Spleen (tissue), 11 donors: ENCODE results near the gene TRIM54. TPM values are rescaled to one million over a fixed set of nuclear protein-coding genes. Genes with fewer than 3 reads are reported as not detected.

Source experiments
- DNase-seq: peaks from one replicate; pipeline ENCODE4 v3.0.0-alpha.2; 2020
- H3K27ac ChIP-seq, 8 donors: fragments of 200-600 bp; sonication (generic) in 7 of 8; 1 replicate in 4 of 8; 2 replicates in 4 of 8; pipeline versions ENCODE4 v1.5.0 to v1.8.0; 2016 to 2021; ENCODE audit warnings: inconsistent platforms in 4 of 8, mild to moderate bottlenecking in 4 of 8, moderate library complexity in 1 of 8
- H3K27me3 ChIP-seq, 7 donors: fragments of 200-600 bp; sonication (generic) in 6 of 7; replicated peaks in 1 of 7; 1 replicate in 4 of 7; 2 replicates in 3 of 7; pipeline versions ENCODE4 v1.5.0 to v1.8.0; 2016 to 2021; ENCODE audit warnings: inconsistent platforms in 3 of 7, mild to moderate bottlenecking in 1 of 7
- H3K36me3 ChIP-seq, 6 donors: fragments of 200-600 bp; sonication (generic) in 5 of 6; 1 replicate in 4 of 6; 2 replicates in 2 of 6; pipeline versions ENCODE4 v1.5.0 to v1.8.0; 2016 to 2021; ENCODE audit warnings: inconsistent platforms in 2 of 6
- H3K4me1 ChIP-seq, 6 donors: fragments of 200-600 bp; sonication (generic) in 5 of 6; 1 replicate in 3 of 6; 2 replicates in 3 of 6; pipeline versions ENCODE4 v1.5.0 to v1.8.0; 2016 to 2021; ENCODE audit warnings: inconsistent platforms in 3 of 6
- H3K4me3 ChIP-seq, 8 donors: fragments of 200-600 bp; sonication (generic) in 7 of 8; 1 replicate in 4 of 8; 2 replicates in 4 of 8; pipeline versions ENCODE4 v1.5.0 to v1.8.0; 2016 to 2021; ENCODE audit warnings: inconsistent platforms in 4 of 8, mild to moderate bottlenecking in 4 of 8, moderate library complexity in 2 of 8
- H3K9me3 ChIP-seq, 8 donors: fragments of 200-600 bp; sonication (generic) in 7 of 8; 1 replicate in 4 of 8; 2 replicates in 4 of 8; pipeline versions ENCODE4 v1.5.0 to v1.8.0; 2016 to 2021; ENCODE audit warnings: inconsistent platforms in 4 of 8
- POLR2A ChIP-seq, 3 donors: fragments of 450-650 bp; IDR thresholded peaks; one replicate each; pipeline ENCODE4 v1.5.1; 2017; ENCODE audit warnings: antibody characterized with exemption in 3 of 3, mild to moderate bottlenecking in 1 of 3
- POLR2AphosphoS5 ChIP-seq, 3 donors: sonication (generic); formaldehyde crosslinking; IDR thresholded peaks; one replicate each; pipeline ENCODE4 v1.5.1; 2017; ENCODE audit warnings: antibody characterized with exemption in 3 of 3
- WGBS, 5 donors: extraction: QIAGEN DNeasy Blood & Tissue Kit in 3 of 5; methylation state at CpG; one replicate each; pipeline versions ENCODE4 v1.1.5 to v1.1.7; 2013 to 2018; 5-methylcytosine and 5-hydroxymethylcytosine counted together
- intact Hi-C: fragments of 100-400 bp; cut with DNase I; formaldehyde crosslinking; loops from one replicate; pipeline ENCODE4 v1.15.0; 2023; ENCODE audit warnings: low total_unique reads
- polyA plus RNA-seq, 3 donors: library from polyadenylated mRNA; stranded (reverse); fragments of 200-250 nt; gene quantifications; one replicate each; pipeline ENCODE4 v1.2.1, GENCODE V29; 2013
- total RNA-seq, 7 donors: library from RNA; depleted of rRNA in 3 of 7; stranded (reverse); fragments of >200 nt in 3 of 7; fragmentation: NEBNext Ultra II Directional in 4 of 7; extraction: Animal tissue kit (Norgen Biotek cat#: 25700) in 4 of 7; gene quantifications; one replicate each; pipeline versions ENCODE4 v1.1.0 to v1.2.1, GENCODE V29; 2016 to 2021
- TF ChIP-seq, protein P1 (sequence below), 11 experiments: fragments of 200-600 bp in 7 of 11; fragments of 450-650 bp in 4 of 11; sonication (generic) in 4 of 11; IDR thresholded peaks in 8 of 11; conservative IDR thresholded peaks in 3 of 11; 1 replicate in 7 of 11; 2 replicates in 4 of 11; pipeline versions ENCODE4 v1.4.0 to v1.8.0; 2016 to 2021; ENCODE audit warnings: antibody characterized with exemption in 11 of 11, inconsistent platforms in 4 of 11, mild to moderate bottlenecking in 1 of 11
- donor health status: healthy with polysubstance abuse.
- donor health status: DM: no; HTN: no; CAD: no; lungs with moderate emphysema.
- donor health status: DM: no; HTN: no; CAD: no.
- donor health status: Bipolar disorder and iron deficiency.
- donor health status: healthy.
- donor health status: DM: no; HTN: no; CAD: no.
- donor health status: DM: yes; HTN: yes; CAD: no.

TRIM54 gene
- total and polyA plus RNA-seq, 10 donors, result 0.22 to 3.1 (median 0.49) TPM; not detected in 1

DNA sequence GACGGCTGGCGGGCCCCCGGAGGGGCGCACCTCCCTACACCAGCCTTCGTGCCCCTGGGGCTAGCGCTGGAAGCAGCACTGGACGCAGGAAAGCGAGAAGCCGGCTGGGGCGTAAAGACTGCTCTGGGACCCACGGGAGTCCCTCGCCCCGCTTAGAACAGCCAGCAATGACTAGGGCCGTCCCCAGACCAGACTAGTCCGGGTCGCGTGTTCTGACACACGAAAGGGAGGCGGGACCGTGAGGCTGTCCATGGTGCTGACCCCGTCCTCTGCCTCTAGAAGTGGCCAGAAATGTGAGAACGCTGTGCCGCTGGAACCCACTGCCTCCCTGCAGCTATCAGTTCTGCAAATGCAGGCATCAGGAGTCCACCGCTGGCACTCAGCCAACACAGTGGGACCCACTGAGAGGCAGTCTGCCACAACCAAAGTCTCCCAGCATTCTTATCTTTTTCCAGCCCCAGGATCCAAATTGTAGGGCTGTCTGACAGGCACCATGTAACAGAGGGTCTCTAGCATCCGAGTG lies 26.2 kb downstream of the TRIM54 start, which contains the start of gene UCN:
Gene UCN, minus strand, starts transcription at position 87 of the 523 bp plus-strand sequence. CDS start 550 bp downstream, outside the sequence.
- WGBS, 5 donors, result 65 to 78% (median 67%) methylated on average over 20 to 25 of the region's 25 CpGs
- H3K27me3 ChIP-seq, result peaks cover 3 to 42% (median 32%) of the 10 kb centered on the region in 7 donors
- no peaks in the 10 kb centered on the region for H3K9me3 ChIP-seq
- H3K4me3 ChIP-seq, result peak within 1 kb of the TSS in 1 of 8 donors; percentile 59
- intact Hi-C loops, result no loop called here
- H3K4me1 ChIP-seq, result peaks cover 0 to 30% (median 22%) of the 10 kb centered on the region in 6 donors
- peaks cover 0 to 55% (median 21%) of the 10 kb centered on the region in 6 donors for H3K36me3 ChIP-seq
- H3K27ac ChIP-seq, result no peak within 1 kb of the TSS
- TF ChIP-seq POLR2AphosphoS5 (IDR thresholded peaks at IDR 0.05) (no peak), POLR2A (IDR thresholded peaks at IDR 0.05) (no peak)
- TF ChIP-seq, protein P1, sequence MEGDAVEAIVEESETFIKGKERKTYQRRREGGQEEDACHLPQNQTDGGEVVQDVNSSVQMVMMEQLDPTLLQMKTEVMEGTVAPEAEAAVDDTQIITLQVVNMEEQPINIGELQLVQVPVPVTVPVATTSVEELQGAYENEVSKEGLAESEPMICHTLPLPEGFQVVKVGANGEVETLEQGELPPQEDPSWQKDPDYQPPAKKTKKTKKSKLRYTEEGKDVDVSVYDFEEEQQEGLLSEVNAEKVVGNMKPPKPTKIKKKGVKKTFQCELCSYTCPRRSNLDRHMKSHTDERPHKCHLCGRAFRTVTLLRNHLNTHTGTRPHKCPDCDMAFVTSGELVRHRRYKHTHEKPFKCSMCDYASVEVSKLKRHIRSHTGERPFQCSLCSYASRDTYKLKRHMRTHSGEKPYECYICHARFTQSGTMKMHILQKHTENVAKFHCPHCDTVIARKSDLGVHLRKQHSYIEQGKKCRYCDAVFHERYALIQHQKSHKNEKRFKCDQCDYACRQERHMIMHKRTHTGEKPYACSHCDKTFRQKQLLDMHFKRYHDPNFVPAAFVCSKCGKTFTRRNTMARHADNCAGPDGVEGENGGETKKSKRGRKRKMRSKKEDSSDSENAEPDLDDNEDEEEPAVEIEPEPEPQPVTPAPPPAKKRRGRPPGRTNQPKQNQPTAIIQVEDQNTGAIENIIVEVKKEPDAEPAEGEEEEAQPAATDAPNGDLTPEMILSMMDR (IDR thresholded peaks at IDR 0.05 in 8 of 11, conservative IDR thresholded peaks at IDR 0.05 in 3 of 11), result no peak
- DNase-seq, result peak; percentile 62

DNA sequence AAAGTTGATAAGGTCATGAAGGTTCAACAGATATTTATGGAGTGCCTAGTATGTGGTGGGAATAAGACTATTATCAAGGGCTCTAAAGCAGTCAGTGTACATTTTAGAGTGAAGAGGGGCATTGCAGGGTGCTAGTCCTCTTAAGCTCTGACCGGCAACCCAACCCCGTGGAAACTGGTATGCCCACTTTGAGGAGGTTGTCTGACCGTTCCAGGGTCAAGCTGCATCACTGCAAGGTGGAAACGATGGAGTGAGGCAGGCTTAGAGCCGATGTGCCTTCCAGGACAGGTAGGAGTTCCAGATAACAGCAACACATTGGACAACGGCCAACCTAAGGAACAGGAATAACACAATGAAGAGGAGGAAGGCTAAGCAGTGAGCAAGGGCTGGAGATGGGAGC lies 27.4 kb downstream of the TRIM54 start:
- TF ChIP-seq POLR2AphosphoS5 (IDR thresholded peaks at IDR 0.05) (no peak), POLR2A (IDR thresholded peaks at IDR 0.05) (no peak)
- TF ChIP-seq, protein P1 (IDR thresholded peaks at IDR 0.05 in 8 of 11, conservative IDR thresholded peaks at IDR 0.05 in 3 of 11), result no peak
- peak; percentile 27 for DNase-seq
- Histone ChIP-seq H3K27me3 (peaks cover 3 to 42% (median 32%) of the 10 kb centered on the region in 7 donors), H3K4me1 (peaks cover 0 to 28% (median 22%) of the 10 kb centered on the region in 6 donors), H3K4me3 (no peak overlapping the region), H3K36me3 (peaks cover 0 to 55% (median 21%) of the 10 kb centered on the region in 6 donors), H3K9me3 (no peaks in the 10 kb centered on the region), H3K27ac (no peak overlapping the region)
- intact Hi-C loops, result no loop called here
- 91 to 98% (median 95%) methylated on average over 6 of the region's 6 CpGs for WGBS, 5 donors

DNA sequence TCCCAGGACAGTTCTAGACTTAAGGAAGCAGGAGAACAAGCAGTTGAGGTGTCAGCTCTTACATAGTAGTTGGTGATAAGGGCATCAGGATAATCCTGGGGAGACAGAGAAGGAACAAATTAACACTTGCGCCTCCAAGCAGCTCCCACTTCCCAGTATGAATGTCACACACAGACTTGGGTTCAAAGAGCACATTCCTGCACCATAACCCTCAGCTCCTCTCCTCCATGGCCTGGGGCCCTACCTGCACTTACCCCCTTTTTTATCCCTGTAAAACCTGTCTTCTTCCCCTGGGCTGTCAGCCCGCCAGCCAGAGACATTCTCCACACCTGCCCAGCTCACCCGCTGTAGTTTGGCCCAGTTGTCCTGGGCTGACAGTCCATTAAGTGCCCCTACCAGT lies 29.9 kb downstream of the TRIM54 start:
- DNase-seq, result peak; percentile 38
- Histone ChIP-seq H3K4me1 (peaks cover 0 to 15% (median 10%) of the 10 kb centered on the region in 6 donors), H3K36me3 (peaks cover 0 to 79% (median 21%) of the 10 kb centered on the region in 6 donors), H3K4me3 (no peak overlapping the region), H3K9me3 (no peaks in the 10 kb centered on the region), H3K27me3 (peaks cover 3 to 17% (median 11%) of the 10 kb centered on the region in 7 donors), H3K27ac (no peak overlapping the region)
- intact Hi-C loops, result no loop called here
- 95 to 100% (median 96%) methylated on average over 3 of the region's 3 CpGs for WGBS, 5 donors
- TF ChIP-seq POLR2AphosphoS5 (IDR thresholded peaks at IDR 0.05), result no peak
- TF ChIP-seq, protein P1 (IDR thresholded peaks at IDR 0.05 in 8 of 11, conservative IDR thresholded peaks at IDR 0.05 in 3 of 11), result no peak
- no peak for TF ChIP-seq POLR2A (IDR thresholded peaks at IDR 0.05)

DNA sequence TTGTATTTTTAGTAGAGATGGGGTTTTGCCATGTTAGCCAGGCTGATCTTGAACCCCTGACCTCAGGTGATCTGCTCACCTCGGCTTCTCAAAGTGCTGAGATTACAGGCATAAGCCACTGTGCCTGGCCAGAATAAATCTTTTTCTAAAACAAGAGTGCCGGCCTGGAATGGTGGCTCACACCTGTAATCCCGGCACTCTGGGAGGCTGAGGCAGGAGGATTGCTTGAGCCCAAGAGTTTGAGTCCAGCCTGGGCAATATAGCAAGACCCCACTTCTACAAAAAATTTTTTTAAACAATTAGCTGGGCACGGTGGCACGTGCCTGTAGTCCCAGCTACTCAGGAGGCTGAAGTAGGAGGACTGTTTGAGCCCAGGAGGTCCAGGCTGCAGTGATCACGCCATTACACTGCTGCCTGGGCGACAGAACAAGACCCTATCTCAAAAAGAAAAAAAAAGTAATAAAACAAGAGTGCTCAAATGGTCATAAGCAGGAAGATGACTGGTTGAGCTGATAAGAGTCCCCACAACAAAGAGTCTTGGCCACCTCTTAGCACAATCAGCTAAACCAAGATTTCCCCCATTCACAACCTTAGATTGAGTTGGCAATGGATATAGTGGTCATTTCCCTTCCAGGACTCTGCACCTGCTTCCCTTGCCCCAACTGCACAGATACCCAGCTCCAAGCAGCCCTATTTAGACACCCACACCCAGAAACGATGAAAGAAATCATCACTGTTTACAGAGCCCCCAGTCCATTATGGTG lies 31.8 kb downstream of the TRIM54 start:
- peaks cover 0 to 86% (median 18%) of the 10 kb centered on the region in 6 donors for H3K36me3 ChIP-seq
- H3K4me1 ChIP-seq, result no peaks in the 10 kb centered on the region
- peak; percentile 18 for DNase-seq
- H3K27me3 ChIP-seq, result no peaks in the 10 kb centered on the region
- intact Hi-C loops, result no loop called here
- no peak overlapping the region for H3K27ac ChIP-seq
- TF ChIP-seq POLR2A (IDR thresholded peaks at IDR 0.05) (no peak), POLR2AphosphoS5 (IDR thresholded peaks at IDR 0.05) (no peak)
- TF ChIP-seq, protein P1 (IDR thresholded peaks at IDR 0.05 in 8 of 11, conservative IDR thresholded peaks at IDR 0.05 in 3 of 11), result no peak
- WGBS, 5 donors, result 87 to 97% (median 89%) methylated on average over 7 to 8 of the region's 8 CpGs
- H3K9me3 ChIP-seq, result no peaks in the 10 kb centered on the region
- H3K4me3 ChIP-seq, result no peak overlapping the region
